ENCODE data around the gene IGFL1.

DNA sequence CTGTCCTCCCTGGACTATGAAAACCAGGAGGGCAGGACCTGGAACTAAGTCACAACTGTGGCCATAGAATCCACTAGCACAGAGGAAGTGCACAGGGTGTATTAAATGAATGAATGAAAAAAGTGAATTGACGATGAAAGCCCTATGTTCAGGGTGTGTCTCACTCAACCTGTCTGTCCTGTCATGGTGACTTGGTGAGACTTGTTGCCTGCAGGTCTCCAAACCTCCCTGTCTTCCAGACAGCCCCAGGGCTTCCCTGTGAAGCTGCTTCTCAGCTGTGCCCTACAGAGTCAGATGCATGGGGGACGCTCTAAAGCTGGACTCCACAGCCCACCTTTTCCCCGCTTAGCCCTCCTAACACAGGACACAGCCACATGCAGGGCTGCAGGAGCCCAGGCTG is 4.8 kb upstream of the IGFL1 start:
- TF ChIP-seq, protein P1, sequence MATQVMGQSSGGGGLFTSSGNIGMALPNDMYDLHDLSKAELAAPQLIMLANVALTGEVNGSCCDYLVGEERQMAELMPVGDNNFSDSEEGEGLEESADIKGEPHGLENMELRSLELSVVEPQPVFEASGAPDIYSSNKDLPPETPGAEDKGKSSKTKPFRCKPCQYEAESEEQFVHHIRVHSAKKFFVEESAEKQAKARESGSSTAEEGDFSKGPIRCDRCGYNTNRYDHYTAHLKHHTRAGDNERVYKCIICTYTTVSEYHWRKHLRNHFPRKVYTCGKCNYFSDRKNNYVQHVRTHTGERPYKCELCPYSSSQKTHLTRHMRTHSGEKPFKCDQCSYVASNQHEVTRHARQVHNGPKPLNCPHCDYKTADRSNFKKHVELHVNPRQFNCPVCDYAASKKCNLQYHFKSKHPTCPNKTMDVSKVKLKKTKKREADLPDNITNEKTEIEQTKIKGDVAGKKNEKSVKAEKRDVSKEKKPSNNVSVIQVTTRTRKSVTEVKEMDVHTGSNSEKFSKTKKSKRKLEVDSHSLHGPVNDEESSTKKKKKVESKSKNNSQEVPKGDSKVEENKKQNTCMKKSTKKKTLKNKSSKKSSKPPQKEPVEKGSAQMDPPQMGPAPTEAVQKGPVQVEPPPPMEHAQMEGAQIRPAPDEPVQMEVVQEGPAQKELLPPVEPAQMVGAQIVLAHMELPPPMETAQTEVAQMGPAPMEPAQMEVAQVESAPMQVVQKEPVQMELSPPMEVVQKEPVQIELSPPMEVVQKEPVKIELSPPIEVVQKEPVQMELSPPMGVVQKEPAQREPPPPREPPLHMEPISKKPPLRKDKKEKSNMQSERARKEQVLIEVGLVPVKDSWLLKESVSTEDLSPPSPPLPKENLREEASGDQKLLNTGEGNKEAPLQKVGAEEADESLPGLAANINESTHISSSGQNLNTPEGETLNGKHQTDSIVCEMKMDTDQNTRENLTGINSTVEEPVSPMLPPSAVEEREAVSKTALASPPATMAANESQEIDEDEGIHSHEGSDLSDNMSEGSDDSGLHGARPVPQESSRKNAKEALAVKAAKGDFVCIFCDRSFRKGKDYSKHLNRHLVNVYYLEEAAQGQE (IDR thresholded peaks at IDR 0.05; ENCODE audit: low read depth): no peak
- TF ChIP-seq, protein P2, sequence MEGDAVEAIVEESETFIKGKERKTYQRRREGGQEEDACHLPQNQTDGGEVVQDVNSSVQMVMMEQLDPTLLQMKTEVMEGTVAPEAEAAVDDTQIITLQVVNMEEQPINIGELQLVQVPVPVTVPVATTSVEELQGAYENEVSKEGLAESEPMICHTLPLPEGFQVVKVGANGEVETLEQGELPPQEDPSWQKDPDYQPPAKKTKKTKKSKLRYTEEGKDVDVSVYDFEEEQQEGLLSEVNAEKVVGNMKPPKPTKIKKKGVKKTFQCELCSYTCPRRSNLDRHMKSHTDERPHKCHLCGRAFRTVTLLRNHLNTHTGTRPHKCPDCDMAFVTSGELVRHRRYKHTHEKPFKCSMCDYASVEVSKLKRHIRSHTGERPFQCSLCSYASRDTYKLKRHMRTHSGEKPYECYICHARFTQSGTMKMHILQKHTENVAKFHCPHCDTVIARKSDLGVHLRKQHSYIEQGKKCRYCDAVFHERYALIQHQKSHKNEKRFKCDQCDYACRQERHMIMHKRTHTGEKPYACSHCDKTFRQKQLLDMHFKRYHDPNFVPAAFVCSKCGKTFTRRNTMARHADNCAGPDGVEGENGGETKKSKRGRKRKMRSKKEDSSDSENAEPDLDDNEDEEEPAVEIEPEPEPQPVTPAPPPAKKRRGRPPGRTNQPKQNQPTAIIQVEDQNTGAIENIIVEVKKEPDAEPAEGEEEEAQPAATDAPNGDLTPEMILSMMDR (IDR thresholded peaks at IDR 0.05 in 2 of 3, conservative IDR thresholded peaks at IDR 0.05 in 1 of 3; ENCODE audit: borderline replicate concordance in 1 of 3, insufficient read depth in 1 of 3, low read depth in 2 of 3, low read length in 2 of 3): no peak
- TF ChIP-seq SP1 (IDR thresholded peaks at IDR 0.05; ENCODE audit: low read depth) (no peak), EZH2 (IDR thresholded peaks at IDR 0.05) (no peak), POLR2AphosphoS5 (IDR thresholded peaks at IDR 0.05; ENCODE audit: low read depth, low read length) (no peak), YY1 (IDR thresholded peaks at IDR 0.05; ENCODE audit: extremely low read depth, insufficient replicate concordance, low read depth, low read length) (no peak), EZH2phosphoT487 (IDR thresholded peaks at IDR 0.05; ENCODE audit: borderline replicate concordance) (no peak), TCF7L2 (IDR thresholded peaks at IDR 0.05; ENCODE audit: borderline replicate concordance, extremely low read depth, insufficient read depth, insufficient read length) (no peak)
- TF ChIP-seq, protein P3, sequence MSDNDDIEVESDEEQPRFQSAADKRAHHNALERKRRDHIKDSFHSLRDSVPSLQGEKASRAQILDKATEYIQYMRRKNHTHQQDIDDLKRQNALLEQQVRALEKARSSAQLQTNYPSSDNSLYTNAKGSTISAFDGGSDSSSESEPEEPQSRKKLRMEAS (IDR thresholded peaks at IDR 0.05): no peak
